Measurements from ENCODE around the gene RAG2. TPM values are rescaled to one million over a fixed set of nuclear protein-coding genes. Genes with fewer than 3 reads are reported as not detected.

The RAG2 gene
- total and polyA plus RNA-seq, 2 experiments from 2014 or later, result not detected

Other genes with a start within 250 kb of the RAG2 start
- 6.4 and 10.5 TPM in 2 replicates for gene TRAF6, start 88.0 kb downstream of the RAG2 start, total RNA-seq (2014; rRNA removed; shearing (Covaris generic))
- gene TRAF6, start 88.0 kb downstream of the RAG2 start, polyA plus RNA-seq (2016; fragmentation: Nextera tagmentation; extraction: Ambion mirVana), result 4.2 and 4.4 TPM in 2 replicates
- 1.1 and 1.4 TPM in 2 replicates for gene RAG1, start 30.2 kb downstream of the RAG2 start, total RNA-seq (2014; rRNA removed; shearing (Covaris generic))
- 0.26 and 0.89 TPM in 2 replicates for gene RAG1, start 30.2 kb downstream of the RAG2 start, polyA plus RNA-seq (2016; fragmentation: Nextera tagmentation; extraction: Ambion mirVana)
- gene IFTAP, start 3.7 kb downstream of the RAG2 start, total RNA-seq (2014; rRNA removed; shearing (Covaris generic)), result 17.1 and 19.8 TPM in 2 replicates
- 36.5 and 39.1 TPM in 2 replicates for gene IFTAP, start 3.7 kb downstream of the RAG2 start, polyA plus RNA-seq (2016; fragmentation: Nextera tagmentation; extraction: Ambion mirVana)